HG03139 (cell line): ENCODE data around the gene ZNF536.
"Not testable (repeated sequence)": the region's sequence is repeated elsewhere in the genome, so short reads cannot be mapped to it uniquely, and the experiment has no call there.

Source experiments
- ATAC-seq: cut with Tn5 transposase; IDR thresholded peaks from one replicate; pipeline ENCODE4 v1.9.1; 2021; ENCODE audit not compliant: unreplicated experiment

The ZNF536 gene

GRCh38 chr19:30443531-30444252, 71.5 kb downstream of the ZNF536 start:
- ATAC-seq, result no peak

GRCh38 chr19:30444253-30444671, 72.1 kb downstream of the ZNF536 start:
- ATAC-seq, result no peak

DNA sequence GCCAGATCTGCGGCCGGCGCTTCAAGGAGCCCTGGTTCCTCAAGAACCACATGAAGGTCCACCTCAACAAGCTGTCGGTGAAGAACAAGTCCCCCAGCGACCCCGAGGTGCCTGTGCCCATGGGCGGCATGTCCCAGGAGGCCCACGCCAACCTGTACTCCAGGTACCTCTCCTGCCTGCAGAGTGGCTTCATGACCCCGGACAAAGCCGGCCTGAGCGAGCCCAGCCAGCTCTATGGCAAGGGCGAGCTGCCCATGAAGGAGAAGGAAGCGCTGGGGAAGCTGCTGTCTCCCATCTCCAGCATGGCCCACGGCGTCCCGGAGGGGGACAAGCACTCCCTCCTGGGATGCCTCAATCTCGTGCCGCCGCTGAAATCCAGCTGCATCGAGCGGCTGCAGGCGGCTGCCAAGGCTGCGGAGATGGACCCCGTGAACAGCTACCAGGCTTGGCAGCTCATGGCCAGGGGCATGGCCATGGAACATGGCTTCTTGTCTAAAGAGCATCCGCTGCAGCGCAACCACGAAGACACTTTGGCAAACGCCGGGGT, 72.6 kb downstream of the ZNF536 start:
- no peak for ATAC-seq

DNA sequence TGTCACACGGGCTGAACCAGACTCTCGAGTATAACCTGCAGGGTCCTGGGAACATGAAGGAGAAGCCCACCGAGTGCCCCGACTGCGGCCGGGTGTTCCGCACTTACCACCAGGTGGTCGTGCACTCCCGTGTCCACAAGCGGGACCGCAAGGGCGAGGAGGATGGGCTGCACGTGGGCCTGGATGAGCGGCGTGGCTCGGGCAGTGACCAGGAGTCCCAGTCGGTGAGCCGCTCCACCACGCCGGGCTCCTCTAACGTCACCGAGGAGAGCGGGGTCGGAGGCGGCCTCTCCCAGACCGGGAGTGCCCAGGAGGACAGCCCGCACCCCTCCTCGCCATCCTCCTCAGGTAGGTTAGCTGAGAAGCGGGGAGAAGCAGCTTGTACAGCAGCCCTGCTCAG, 73.2 kb downstream of the ZNF536 start:
- ATAC-seq, result no peak

- ATAC-seq, result not testable (repeated sequence)
Measured at GRCh38 chr19:30446120-30446519, 73.9 kb downstream of the ZNF536 start.

DNA sequence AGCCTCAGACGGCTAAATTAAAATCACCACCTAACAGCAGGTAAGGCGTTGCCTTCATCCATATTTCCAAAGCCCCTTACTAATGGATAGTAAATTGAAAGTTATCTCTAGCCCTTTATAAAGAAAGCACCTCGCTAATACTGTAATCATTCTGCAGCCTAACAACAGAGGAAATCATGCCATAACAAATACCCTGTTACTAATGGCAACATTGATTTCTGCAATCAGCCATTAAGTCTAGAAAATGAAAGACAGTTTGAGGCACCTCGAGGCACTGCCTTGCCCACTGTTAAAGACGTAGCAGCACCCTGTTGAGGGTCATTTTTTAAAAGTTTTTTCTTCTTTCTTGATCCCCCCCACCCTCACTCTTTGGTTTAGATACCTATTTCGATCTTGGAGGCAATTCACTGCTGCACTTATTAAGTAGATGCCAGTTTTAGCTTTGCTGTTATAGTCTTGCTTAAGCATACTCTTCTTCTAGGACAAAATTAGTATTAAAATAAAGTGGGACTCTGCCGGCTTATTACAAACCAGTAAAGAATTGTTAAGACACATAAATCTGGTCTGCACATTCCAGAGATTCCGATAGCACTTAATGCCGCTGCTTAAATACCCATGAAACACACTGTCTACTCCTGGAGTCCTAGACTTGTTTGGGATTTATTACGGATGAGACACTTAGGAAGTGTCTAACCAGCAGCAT, 74.8 kb downstream of the ZNF536 start:
- ATAC-seq, result no peak

- no peak for ATAC-seq
Measured at GRCh38 chr19:30447553-30447870, 75.3 kb downstream of the ZNF536 start.

- no peak for ATAC-seq
Measured at GRCh38 chr19:30448386-30449077, 76.3 kb downstream of the ZNF536 start.

- no peak for ATAC-seq
Measured at GRCh38 chr19:30449078-30449590, 77.0 kb downstream of the ZNF536 start.

DNA sequence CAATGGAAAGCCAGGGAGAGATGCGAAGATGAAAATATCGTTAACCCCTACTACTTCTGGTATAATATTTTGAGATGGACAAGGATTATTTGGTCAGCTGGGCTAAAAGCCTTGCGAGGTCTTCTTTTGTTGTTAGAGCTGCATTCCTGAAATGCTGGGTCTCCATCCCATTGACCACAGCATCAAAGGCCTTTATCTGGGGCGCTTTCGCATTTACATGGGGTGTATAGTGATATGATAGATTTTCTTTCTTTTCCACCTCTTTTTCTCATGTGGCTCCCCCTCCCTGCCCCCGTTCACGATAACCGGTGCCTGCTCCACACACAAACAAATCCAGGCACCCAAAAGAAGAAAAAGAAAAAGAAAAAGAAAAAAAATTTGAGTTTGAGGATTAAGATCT, 77.5 kb downstream of the ZNF536 start:
- ATAC-seq, result no peak

DNA sequence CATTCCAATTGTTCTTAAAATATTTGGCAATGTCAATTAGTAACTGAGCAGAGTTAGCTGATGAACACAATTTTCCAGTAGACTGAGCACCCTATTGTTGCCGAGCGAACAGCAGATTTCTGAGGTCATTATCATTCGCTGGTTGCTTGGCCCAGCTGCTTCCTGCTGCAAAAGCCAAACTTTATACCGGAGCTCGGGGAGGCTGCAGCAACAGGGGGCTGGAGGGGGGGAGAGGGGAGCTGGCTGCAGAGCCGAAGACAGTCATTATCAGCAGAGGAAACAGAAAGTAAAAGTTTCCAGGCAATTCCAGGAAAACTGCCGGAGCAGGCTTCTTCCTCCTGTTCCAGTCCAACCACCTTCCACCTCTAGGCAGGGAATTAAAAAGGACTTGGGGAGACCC, 77.9 kb downstream of the ZNF536 start:
- ATAC-seq, result no peak

DNA sequence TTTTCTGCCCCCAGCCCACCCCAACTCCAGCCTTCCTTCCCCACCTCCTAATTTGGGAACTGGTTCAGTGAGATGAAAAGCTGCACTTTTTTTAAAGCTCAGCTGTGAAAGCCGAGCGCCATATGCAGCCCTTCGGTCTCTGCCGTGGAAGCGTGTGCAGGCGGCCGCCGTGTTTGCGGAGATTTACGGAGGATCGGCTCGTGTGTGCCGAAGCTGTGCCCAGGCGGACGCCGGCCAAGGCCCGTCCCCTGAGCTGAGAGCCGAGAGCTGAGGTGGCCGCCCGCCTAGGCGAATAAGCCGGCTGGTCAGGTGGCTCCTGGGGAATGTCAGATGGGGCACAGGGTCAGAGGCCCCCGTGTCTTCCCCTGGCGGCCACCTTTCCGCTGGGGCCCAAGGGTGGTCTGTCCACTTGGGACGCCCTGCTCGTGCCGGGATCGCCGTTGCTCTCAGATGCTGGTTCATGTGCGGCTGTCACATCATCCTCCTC, 78.7 kb downstream of the ZNF536 start:
- ATAC-seq, result no peak

GRCh38 chr19:30452931-30453330, 80.7 kb downstream of the ZNF536 start:
- ATAC-seq, result no peak

DNA sequence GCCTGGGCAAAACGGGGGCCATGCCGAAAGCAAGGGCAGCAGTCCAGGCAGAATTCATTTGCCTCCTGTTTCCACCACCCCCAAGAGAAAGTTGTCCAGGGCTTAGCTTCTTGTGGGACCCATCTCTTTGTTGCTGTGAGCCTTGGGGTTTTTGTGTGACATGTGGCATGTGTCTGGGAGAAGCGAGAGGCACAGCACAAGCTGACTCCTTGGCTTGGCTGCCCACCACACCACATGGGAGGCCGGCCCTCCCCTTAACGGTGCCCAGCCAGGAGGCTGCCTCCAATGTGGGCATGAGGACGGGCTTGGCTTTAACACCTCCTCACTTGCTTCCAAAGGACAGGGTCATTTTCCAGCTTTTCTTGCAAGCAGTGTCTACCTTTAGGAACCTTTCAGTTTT, 81.6 kb downstream of the ZNF536 start:
- no peak for ATAC-seq

- ATAC-seq, result no peak
Measured at GRCh38 chr19:30455881-30456280, 83.7 kb downstream of the ZNF536 start.

DNA sequence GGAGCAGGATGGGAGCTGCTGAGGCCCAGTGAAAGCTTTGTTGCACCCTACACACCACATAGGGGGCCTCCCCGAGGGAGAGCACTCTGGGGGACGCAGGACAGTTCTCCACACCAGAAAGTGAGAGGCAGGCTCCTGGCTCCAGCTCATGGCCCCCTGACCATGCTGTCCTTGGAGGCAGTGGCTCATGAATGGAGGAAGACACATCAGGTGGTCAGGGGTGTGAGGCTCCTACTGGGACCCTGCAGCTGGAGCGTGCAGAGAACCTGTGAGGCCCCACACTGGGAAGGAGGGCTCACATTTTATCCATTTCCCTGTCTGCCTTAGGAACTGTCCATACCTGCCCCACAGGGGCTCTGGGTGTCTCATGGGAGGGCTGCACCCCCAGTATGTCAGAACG, 85.3 kb downstream of the ZNF536 start:
- no peak for ATAC-seq

- ATAC-seq, result no peak
Measured at GRCh38 chr19:30459859-30460258, 87.7 kb downstream of the ZNF536 start.

DNA sequence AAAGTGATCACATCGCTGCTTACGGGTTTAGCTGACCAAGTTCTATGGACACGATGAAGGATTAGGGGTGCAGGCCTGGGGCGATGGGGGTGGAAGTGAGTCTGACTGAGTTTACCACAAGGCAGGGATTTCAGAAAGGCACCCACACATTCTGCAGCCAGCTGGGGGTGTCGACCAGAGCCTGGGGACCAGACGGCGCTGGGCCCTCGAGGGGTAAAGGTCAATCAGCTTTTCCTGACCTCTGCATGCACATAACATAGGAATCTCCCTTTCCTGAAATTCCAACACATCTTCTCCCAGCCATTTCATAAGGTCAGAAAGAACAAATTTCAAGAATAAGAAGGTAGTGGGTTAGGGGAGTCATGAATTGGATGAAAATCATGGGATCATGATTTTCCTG, 92.0 kb downstream of the ZNF536 start:
- ATAC-seq, result no peak

DNA sequence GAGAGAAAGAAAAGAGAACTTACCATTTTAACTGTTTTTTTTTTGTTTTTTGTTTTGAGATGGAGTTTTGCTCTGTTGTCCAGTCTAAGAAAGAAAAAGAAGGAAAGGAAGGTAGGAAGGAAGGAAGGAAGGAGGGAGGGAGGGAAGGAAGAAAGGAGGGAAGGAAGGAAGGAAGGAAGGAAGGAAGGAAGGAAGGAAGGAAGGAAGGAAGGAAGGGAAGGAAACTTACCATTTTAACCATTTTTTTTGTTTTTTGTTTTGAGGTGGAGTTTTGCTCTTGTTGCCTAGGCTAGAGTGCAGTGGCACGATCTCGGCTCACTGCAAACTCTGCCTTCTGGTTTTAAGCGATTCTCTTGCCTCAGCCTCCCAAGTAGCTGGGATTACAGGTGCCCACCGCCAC, 94.4 kb downstream of the ZNF536 start:
- ATAC-seq, result not testable (repeated sequence)

DNA sequence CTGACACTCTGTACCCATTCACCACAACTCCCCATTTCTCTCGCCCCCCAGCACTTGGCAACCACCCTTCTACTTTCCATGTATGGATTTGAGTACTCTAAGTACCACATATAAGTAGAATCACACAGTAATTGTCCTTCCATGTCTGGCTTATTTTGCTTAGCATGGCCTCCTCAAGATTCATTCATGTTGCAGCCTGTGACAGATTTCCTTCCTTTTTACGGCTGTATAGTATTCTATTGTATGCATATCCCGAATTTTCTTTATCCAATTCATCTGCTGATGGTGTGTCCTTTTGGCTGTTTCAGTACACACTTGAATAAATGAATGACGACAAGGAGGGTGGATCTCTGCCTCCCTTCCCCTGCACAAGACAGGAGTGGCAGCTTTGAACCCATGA, 95.1 kb downstream of the ZNF536 start:
- ATAC-seq, result no peak

- no peak for ATAC-seq
Measured at GRCh38 chr19:30469774-30470173, 97.6 kb downstream of the ZNF536 start.

- no peak for ATAC-seq
Measured at GRCh38 chr19:30471441-30471840, 99.3 kb downstream of the ZNF536 start.
